ENCODE measurements around the gene CDH18. TPM values are rescaled to one million over a fixed set of nuclear protein-coding genes. Genes with fewer than 3 reads are reported as not detected.

Gene CDH18
- total RNA-seq, 1 experiment from 2014 or later = not detected

DNA sequence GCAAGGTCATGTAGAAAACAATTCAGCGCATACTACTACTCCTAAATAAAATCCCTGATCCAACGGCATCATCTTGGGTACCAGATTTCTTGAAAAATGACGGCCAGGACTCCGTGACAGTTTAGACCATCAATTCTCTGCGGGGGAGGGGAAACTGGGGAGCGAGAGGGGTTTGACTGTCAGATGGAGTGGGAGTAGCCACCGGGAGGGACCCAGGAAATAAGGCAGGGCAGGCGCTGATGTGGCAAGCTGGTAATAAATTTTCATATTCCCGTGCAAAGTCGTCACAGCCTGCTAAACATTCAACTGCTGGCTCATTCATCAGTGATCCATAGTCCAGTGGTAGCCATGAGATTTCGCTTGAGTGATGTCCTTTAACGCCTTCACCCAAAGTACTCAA lies 457 bp upstream of the CDH18 start:
- ATAC-seq (no peak), DNase-seq (ENCODE audit: low read depth, low spot score) (no peak)
- Histone ChIP-seq H3K27me3 (ENCODE audit: insufficient read depth, low read length) (no peaks in the 10 kb centered on the region), H3K79me2 (ENCODE audit: insufficient read depth, low read length) (no peaks in the 10 kb centered on the region), H3K4me2 (ENCODE audit: low read length) (no peak overlapping the region), H3K4me1 (ENCODE audit: control insufficient read depth in 1 of 2, insufficient read depth in 2 of 2, low read length in 2 of 2) (no peaks in the 10 kb centered on the region), H3K27ac (ENCODE audit: low read depth, low read length) (no peak overlapping the region), H3K9me2 (ENCODE audit: insufficient read depth) (no peaks in the 10 kb centered on the region), H3K4me3 (replicated peaks in 1 of 2; ENCODE audit: low read depth in 1 of 2, low read length in 2 of 2) (no peak overlapping the region), H2AFZ (ENCODE audit: low read depth, low read length, poor library complexity, severe bottlenecking) (no peak overlapping the region), H3K9me3 (ENCODE audit: control insufficient read depth in 1 of 2, insufficient read depth in 1 of 2, low read depth in 1 of 2, low read length in 2 of 2) (peaks cover 6 to 17% of the 10 kb centered on the region in 2 experiments; a peak in 2 of 4 replicates), H4K20me1 (ENCODE audit: insufficient read depth) (no peaks in the 10 kb centered on the region), H3K36me3 (ENCODE audit: control insufficient read depth in 1 of 2, insufficient read depth in 2 of 2, low read length in 2 of 2) (no peaks in the 10 kb centered on the region), H3K9ac (ENCODE audit: low read length) (no peak overlapping the region)
- no peak for TF ChIP-seq SP1 (IDR thresholded peaks at IDR 0.05; ENCODE audit: low read depth)
- no peak for TF ChIP-seq EZH2 (IDR thresholded peaks at IDR 0.05)
- TF ChIP-seq RAD21 (IDR thresholded peaks at IDR 0.05; ENCODE audit: low read depth) = no peak
- no peak for TF ChIP-seq CTCF (IDR thresholded peaks at IDR 0.05 in 2 of 3, conservative IDR thresholded peaks at IDR 0.05 in 1 of 3; ENCODE audit: borderline replicate concordance in 1 of 3, insufficient read depth in 1 of 3, low read depth in 2 of 3, low read length in 2 of 3)
- TF ChIP-seq POLR2AphosphoS5 (IDR thresholded peaks at IDR 0.05; ENCODE audit: low read depth, low read length) = no peak
- TF ChIP-seq FOSL1 (IDR thresholded peaks at IDR 0.05; ENCODE audit: low read depth) = no peak
- TF ChIP-seq EGR1 (IDR thresholded peaks at IDR 0.05; ENCODE audit: low read depth) = no peak
- TF ChIP-seq MAX (IDR thresholded peaks at IDR 0.05) = no peak
- no peak for TF ChIP-seq ATF3 (IDR thresholded peaks at IDR 0.05)
- TF ChIP-seq POLR2A (IDR thresholded peaks at IDR 0.05; ENCODE audit: borderline replicate concordance, extremely low read depth, insufficient read depth, insufficient read length) = no peak
- intact Hi-C loops (cut with micrococcal nuclease) = no loop called here
- RAD21 ChIA-PET (ENCODE audit: low non-redundant PET in 1 of 2, low total read pairs in 2 of 2, uncharacterized antibody in 2 of 2, unreplicated experiment in 2 of 2) = no interaction called here
- CTCF ChIA-PET = no interaction called here
- no TSS peak for BruUV-seq (replicated peaks)
- POLR2A ChIA-PET = no interaction called here
